ENCODE data around the gene SENP2. TPM values are rescaled to one million over a fixed set of nuclear protein-coding genes. Genes with fewer than 3 reads are reported as not detected.
A peak's percentile ranks its signal among the peaks of the same experiment; 100 is the strongest.

The SENP2 gene
- 44.6 TPM for total RNA-seq

GRCh38 chr3:185585859-185586685 lies at the start of gene SENP2:
Gene SENP2, plus strand, starts transcription at chr3:185586295. Its CDS starts 119 bp downstream, at chr3:185586414.
- H3K4me3 ChIP-seq: peak within 1 kb of the TSS; percentile 79 to 98
- intact Hi-C loops (cut with DNase I): loop anchor here (1.0 to 10.0 kb wide), 6 partner anchors 72 to 979 kb away; partner anchors contain the start of genes MAP3K13, TBCCD1, TMEM41A and TRA2B
- H3K4me1 ChIP-seq: peaks cover 10 to 12% of the 10 kb centered on the region in 2 donors
- no peaks in the 10 kb centered on the region for H3K9me3 ChIP-seq
- no peaks in the 10 kb centered on the region for H3K36me3 ChIP-seq
- DNase-seq (ENCODE audit: low spot score in 2 of 2): peak; percentile 97 to 100
- no peak for TF ChIP-seq CTCF (IDR thresholded peaks at IDR 0.05)
- H3K27ac ChIP-seq: peak within 1 kb of the TSS; percentile 93 to 97
- H3K27me3 ChIP-seq: no peaks in the 10 kb centered on the region

GRCh38 chr3:185537369-185537970 lies 48.6 kb upstream of the SENP2 start:
- Histone ChIP-seq H3K4me3 (no peak overlapping the region), H3K27ac (no peak overlapping the region), H3K36me3 (no peaks in the 10 kb centered on the region), H3K4me1 (no peaks in the 10 kb centered on the region), H3K9me3 (no peaks in the 10 kb centered on the region), H3K27me3 (no peaks in the 10 kb centered on the region)
- intact Hi-C loops (cut with DNase I): no loop called here
- DNase-seq (ENCODE audit: low spot score in 2 of 2): peak in 1 of 2 donors; percentile 62
- TF ChIP-seq CTCF (IDR thresholded peaks at IDR 0.05): no peak

GRCh38 chr3:185539934-185540333 lies 46.2 kb upstream of the SENP2 start:
- intact Hi-C loops (cut with DNase I): no loop called here
- DNase-seq (ENCODE audit: low spot score in 2 of 2): no peak
- Histone ChIP-seq H3K36me3 (no peaks in the 10 kb centered on the region), H3K9me3 (no peaks in the 10 kb centered on the region), H3K27me3 (no peaks in the 10 kb centered on the region), H3K27ac (no peak overlapping the region), H3K4me3 (no peak overlapping the region), H3K4me1 (no peaks in the 10 kb centered on the region)
- no peak for TF ChIP-seq CTCF (IDR thresholded peaks at IDR 0.05)

GRCh38 chr3:185540695-185541094 lies 45.4 kb upstream of the SENP2 start:
- no peak for DNase-seq (ENCODE audit: low spot score in 2 of 2)
- Histone ChIP-seq H3K27me3 (no peaks in the 10 kb centered on the region), H3K4me1 (no peaks in the 10 kb centered on the region), H3K4me3 (no peak overlapping the region), H3K9me3 (no peaks in the 10 kb centered on the region), H3K27ac (no peak overlapping the region), H3K36me3 (no peaks in the 10 kb centered on the region)
- intact Hi-C loops (cut with DNase I): no loop called here
- no peak for TF ChIP-seq CTCF (IDR thresholded peaks at IDR 0.05)

- Histone ChIP-seq H3K4me3 (no peak overlapping the region), H3K9me3 (no peaks in the 10 kb centered on the region), H3K27ac (peak overlapping the region; percentile 59 to 64), H3K36me3 (no peaks in the 10 kb centered on the region), H3K4me1 (peaks cover 0 to 5% of the 10 kb centered on the region in 2 donors), H3K27me3 (no peaks in the 10 kb centered on the region)
- no peak for TF ChIP-seq CTCF (IDR thresholded peaks at IDR 0.05)
- DNase-seq (ENCODE audit: low spot score in 2 of 2): peak in 1 of 2 donors; percentile 78
- intact Hi-C loops (cut with DNase I): no loop called here
Observed at GRCh38 chr3:185549122-185549521, 37.0 kb upstream of the SENP2 start.

Measured in ascending aorta (tissue), 2 donors.